HG03066 (cell line): ENCODE data around the gene TMEM244.
"Not testable (repeated sequence)": the region's sequence is repeated elsewhere in the genome, so short reads cannot be mapped to it uniquely, and the experiment has no call there.

ENCODE experiments used
- ATAC-seq: cut with Tn5 transposase; IDR thresholded peaks from one replicate; pipeline ENCODE4 v1.9.1; 2021; ENCODE audit warnings: low read depth; ENCODE audit not compliant: unreplicated experiment

Gene TMEM244

GRCh38 chr6:129860908-129861665 is at the start of gene TMEM244:
TSS of gene TMEM244 (minus strand) at chr6:129861315. CDS start at chr6:129861188, 127 bp downstream.
- no peak for ATAC-seq

- peak; percentile 66 for ATAC-seq
Measured at GRCh38 chr6:129908858-129909257, 47.7 kb upstream of the TMEM244 start.

- peak; percentile 22 for ATAC-seq
Measured at GRCh38 chr6:129908356-129908755, 47.2 kb upstream of the TMEM244 start.

- no peak for ATAC-seq
Measured at GRCh38 chr6:129906515-129907077, 45.5 kb upstream of the TMEM244 start.

GRCh38 chr6:129903082-129903481 is 42.0 kb upstream of the TMEM244 start:
- peak; percentile 74 for ATAC-seq

GRCh38 chr6:129902681-129903080 is 41.6 kb upstream of the TMEM244 start:
- ATAC-seq = peak; percentile 10

GRCh38 chr6:129901910-129902309 is 40.8 kb upstream of the TMEM244 start:
- peak; percentile 46 for ATAC-seq

GRCh38 chr6:129895692-129896091 is 34.6 kb upstream of the TMEM244 start:
- ATAC-seq = peak; percentile 50

- ATAC-seq = no peak
Measured at GRCh38 chr6:129894921-129895320, 33.8 kb upstream of the TMEM244 start.

GRCh38 chr6:129893640-129894039 is 32.5 kb upstream of the TMEM244 start:
- no peak for ATAC-seq

- no peak for ATAC-seq
Measured at GRCh38 chr6:129890701-129891100, 29.6 kb upstream of the TMEM244 start.

GRCh38 chr6:129890164-129890563 is 29.0 kb upstream of the TMEM244 start:
- no peak for ATAC-seq

- ATAC-seq = no peak
Measured at GRCh38 chr6:129889580-129889979, 28.5 kb upstream of the TMEM244 start.

GRCh38 chr6:129886401-129887155 is 25.5 kb upstream of the TMEM244 start:
- ATAC-seq = no peak

- no peak for ATAC-seq
Measured at GRCh38 chr6:129884211-129884610, 23.1 kb upstream of the TMEM244 start.

- peak; percentile 91 for ATAC-seq
Measured at GRCh38 chr6:129882510-129883023, 21.5 kb upstream of the TMEM244 start.

GRCh38 chr6:129877894-129878293 is 16.8 kb upstream of the TMEM244 start:
- ATAC-seq = not testable (repeated sequence)

- ATAC-seq = peak; percentile 90
Measured at GRCh38 chr6:129875610-129876520, 14.8 kb upstream of the TMEM244 start.

GRCh38 chr6:129874837-129875236 is 13.7 kb upstream of the TMEM244 start:
- ATAC-seq = no peak

GRCh38 chr6:129872586-129872985 is 11.5 kb upstream of the TMEM244 start:
- no peak for ATAC-seq
